GM12872 (cell line): ENCODE measurements around the gene ACSL4.

Source experiments
- CTCF ChIP-seq: IDR thresholded peaks from 3 replicates; pipeline ENCODE4 v1.5.1; 2011; ENCODE audit warnings: low read depth, mild to moderate bottlenecking, low read length, moderate library complexity; ENCODE audit not compliant: insufficient read depth

ACSL4 gene

GRCh38 chrX:109635146-109635545 is 97.9 kb downstream of the ACSL4 start:
- peak; percentile 53; the same call in 2 of the 3 replicates for TF ChIP-seq CTCF

- TF ChIP-seq CTCF: peak; percentile 37; the same call in 2 of the 3 replicates
Observed at GRCh38 chrX:109632906-109633504, 100.1 kb downstream of the ACSL4 start.

GRCh38 chrX:109629310-109629709 is 103.7 kb downstream of the ACSL4 start:
- TF ChIP-seq CTCF: no peak

GRCh38 chrX:109626637-109627036 is 106.4 kb downstream of the ACSL4 start:
- no peak for TF ChIP-seq CTCF

- TF ChIP-seq CTCF: no peak
Observed at GRCh38 chrX:109624641-109625616, 108.1 kb downstream of the ACSL4 start, which contains the start of gene KCNE5. KCNE5 (minus strand) TSS chrX:109625172; CDS start chrX:109625020, 152 bp downstream.

GRCh38 chrX:109623997-109624396 is 109.1 kb downstream of the ACSL4 start:
- no peak for TF ChIP-seq CTCF

GRCh38 chrX:109622270-109622669 is 110.8 kb downstream of the ACSL4 start:
- TF ChIP-seq CTCF: no peak
